Esophagus muscularis mucosa (tissue), 4 donors: Measurements from ENCODE around the gene DACH1. TPM values are rescaled to one million over a fixed set of nuclear protein-coding genes. Genes with fewer than 3 reads are reported as not detected.

Source experiments
- DNase-seq: peaks from one replicate; pipeline ENCODE4 v3.0.0-alpha.2; 2017; ENCODE audit errors: extremely low spot score
- H3K27ac ChIP-seq, 4 donors: fragments of 200-600 bp; sonication (generic); replicated peaks in 1 of 4; 1 replicate in 3 of 4; 2 replicates in 1 of 4; pipeline ENCODE4 v1.5.1; 2016 to 2019; ENCODE audit warnings: mild to moderate bottlenecking in 1 of 4
- H3K27me3 ChIP-seq, 4 donors: fragments of 200-600 bp; sonication (generic); one replicate each; pipeline versions ENCODE4 v1.5.1 to v1.6.0; 2016 to 2019
- H3K36me3 ChIP-seq, 4 donors: fragments of 200-600 bp; sonication (generic); one replicate each; pipeline ENCODE4 v1.5.1; 2016 to 2019
- H3K4me1 ChIP-seq, 4 donors: fragments of 200-600 bp; sonication (generic); one replicate each; pipeline ENCODE4 v1.5.1; 2016 to 2019
- H3K4me3 ChIP-seq, 4 donors: fragments of 200-600 bp; sonication (generic); 1 replicate in 2 of 4; 2 replicates in 2 of 4; pipeline ENCODE4 v1.5.1; 2016 to 2019; ENCODE audit warnings: mild to moderate bottlenecking in 4 of 4, moderate library complexity in 1 of 4
- H3K9me3 ChIP-seq, 4 donors: fragments of 200-600 bp; sonication (generic); 1 replicate in 3 of 4; 2 replicates in 1 of 4; pipeline ENCODE4 v1.5.1; 2016 to 2019
- CTCF ChIP-seq, 3 experiments: fragments of 200-600 bp in 2 of 3; fragments of 450-650 bp in 1 of 3; sonication (generic) in 2 of 3; IDR thresholded peaks; one replicate each; pipeline ENCODE4 v1.5.1; 2017 to 2019; ENCODE audit warnings: antibody characterized with exemption in 3 of 3, mild to moderate bottlenecking in 2 of 3, moderate library complexity in 1 of 3
- EP300 ChIP-seq: sonication (generic); formaldehyde crosslinking; IDR thresholded peaks from one replicate; pipeline ENCODE4 v1.6.1; 2017; ENCODE audit warnings: antibody characterized with exemption
- POLR2A ChIP-seq: fragments of 450-650 bp; IDR thresholded peaks from one replicate; pipeline ENCODE4 v1.6.1; 2017; ENCODE audit warnings: antibody characterized with exemption, moderate library complexity, mild to moderate bottlenecking, low read depth
- POLR2AphosphoS5 ChIP-seq, 2 donors: sonication (generic); formaldehyde crosslinking; IDR thresholded peaks; one replicate each; pipeline ENCODE4 v1.6.1; 2017; ENCODE audit warnings: antibody characterized with exemption in 2 of 2
- WGBS: methylation state at CpG from one replicate; pipeline ENCODE4 v1.1.5; 2018; 5-methylcytosine and 5-hydroxymethylcytosine counted together
- intact Hi-C: fragments of 100-400 bp; cut with DNase I; formaldehyde crosslinking; loops from one replicate; pipeline ENCODE4 v1.15.1; 2023
- total RNA-seq, 4 donors: library from RNA; depleted of rRNA; stranded (reverse); fragments of >200 nt; gene quantifications; one replicate each; pipeline versions ENCODE4 v1.1.0 to v1.2.1, GENCODE V29; 2016

The DACH1 gene
- total RNA-seq, 4 donors from 2014 or later = 1.2 to 2.0 (median 1.5) TPM

GRCh38 chr13:71877256-71877653 lies 10.3 kb upstream of the DACH1 start:
- H3K4me1 ChIP-seq = no peaks in the 10 kb centered on the region
- H3K36me3 ChIP-seq = no peaks in the 10 kb centered on the region
- H3K27ac ChIP-seq = no peak overlapping the region
- H3K4me3 ChIP-seq = no peak overlapping the region
- H3K27me3 ChIP-seq = peaks cover 0 to 2% (median 0%) of the 10 kb centered on the region in 4 donors
- WGBS = 90% methylated on average over 5 of the region's 5 CpGs
- intact Hi-C loops = no loop called here
- no peak for TF ChIP-seq CTCF (IDR thresholded peaks at IDR 0.05)
- no peak for TF ChIP-seq POLR2AphosphoS5 (IDR thresholded peaks at IDR 0.05)
- TF ChIP-seq POLR2A = no peak
- no peak for TF ChIP-seq EP300
- no peak for DNase-seq
- H3K9me3 ChIP-seq = no peaks in the 10 kb centered on the region

GRCh38 chr13:71876648-71877255 lies 9.7 kb upstream of the DACH1 start:
- Histone ChIP-seq H3K36me3 (no peaks in the 10 kb centered on the region), H3K9me3 (no peaks in the 10 kb centered on the region), H3K4me1 (no peaks in the 10 kb centered on the region), H3K27ac (no peak overlapping the region), H3K4me3 (no peak overlapping the region), H3K27me3 (peaks cover 0 to 6% (median 0%) of the 10 kb centered on the region in 4 donors)
- TF ChIP-seq POLR2A (no peak), CTCF (IDR thresholded peaks at IDR 0.05) (no peak), POLR2AphosphoS5 (IDR thresholded peaks at IDR 0.05) (no peak), EP300 (no peak)
- intact Hi-C loops = no loop called here
- WGBS = 91% methylated on average over 2 of the region's 2 CpGs
- no peak for DNase-seq

- H3K9me3 ChIP-seq = no peaks in the 10 kb centered on the region
- H3K4me3 ChIP-seq = no peak overlapping the region
- H3K27ac ChIP-seq = no peak overlapping the region
- no peaks in the 10 kb centered on the region for H3K36me3 ChIP-seq
- H3K27me3 ChIP-seq = peaks cover 0 to 6% (median 0%) of the 10 kb centered on the region in 4 donors
- WGBS = 92% methylated on average over 5 of the region's 5 CpGs
- TF ChIP-seq POLR2A (no peak), POLR2AphosphoS5 (IDR thresholded peaks at IDR 0.05) (no peak), EP300 (no peak), CTCF (IDR thresholded peaks at IDR 0.05) (no peak)
- H3K4me1 ChIP-seq = no peaks in the 10 kb centered on the region
- no peak for DNase-seq
- intact Hi-C loops = no loop called here
These were observed 8.8 kb upstream of the DACH1 start for GRCh38 chr13:71875823-71876222.

- WGBS = 62% methylated on average over 2 of the region's 2 CpGs
- intact Hi-C loops = no loop called here
These were observed 7.5 kb upstream of the DACH1 start for GRCh38 chr13:71874458-71874857.

More at GRCh38 chr13:71874458-71874857, 7.5 kb upstream of the DACH1 start:
- no peak for TF ChIP-seq EP300
- no peak for TF ChIP-seq CTCF (IDR thresholded peaks at IDR 0.05)
- TF ChIP-seq POLR2A = no peak
- TF ChIP-seq POLR2AphosphoS5 (IDR thresholded peaks at IDR 0.05) = no peak
- Histone ChIP-seq H3K27ac (no peak overlapping the region), H3K4me3 (no peak overlapping the region), H3K27me3 (peaks cover 0 to 14% (median 0%) of the 10 kb centered on the region in 4 donors), H3K36me3 (no peaks in the 10 kb centered on the region), H3K4me1 (no peaks in the 10 kb centered on the region), H3K9me3 (no peaks in the 10 kb centered on the region)
- DNase-seq = no peak
